ENCODE data around the gene SUCLG2.

Gene SUCLG2

GRCh38 chr3:67389176-67389575, 265.2 kb downstream of the SUCLG2 start:
- no peak for TF ChIP-seq CTCF (conservative IDR thresholded peaks at IDR 0.05; ENCODE audit: low read depth, low read length)
- no peak overlapping the region for H3K4me3 ChIP-seq (ENCODE audit: low read depth, low read length)
- no peak for DNase-seq (ENCODE audit: low read depth)

GRCh38 chr3:67388738-67389137, 265.7 kb downstream of the SUCLG2 start:
- no peak for DNase-seq (ENCODE audit: low read depth)
- TF ChIP-seq CTCF (conservative IDR thresholded peaks at IDR 0.05; ENCODE audit: low read depth, low read length), result no peak
- H3K4me3 ChIP-seq (ENCODE audit: low read depth, low read length), result no peak overlapping the region

DNA sequence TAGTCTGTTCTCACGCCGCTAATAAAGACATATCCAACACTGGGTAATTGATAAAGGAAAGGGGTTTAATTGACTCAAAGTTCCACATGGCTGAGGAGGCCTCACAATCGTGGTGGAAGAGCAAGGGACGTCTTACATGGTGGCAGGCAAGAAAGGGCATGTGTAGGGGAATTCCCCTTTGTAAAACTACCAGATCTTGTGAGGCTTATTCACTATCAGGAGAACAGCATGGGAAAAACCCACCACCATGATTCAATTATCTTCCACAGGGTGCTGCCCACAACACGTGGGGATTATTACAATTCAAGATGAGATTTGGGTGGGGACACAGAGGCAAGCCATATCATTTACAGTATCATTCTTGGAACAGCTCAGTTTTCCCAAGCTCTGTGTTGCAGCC, 268.0 kb downstream of the SUCLG2 start:
- DNase-seq (ENCODE audit: low read depth), result no peak
- no peak overlapping the region for H3K4me3 ChIP-seq (ENCODE audit: low read depth, low read length)
- TF ChIP-seq CTCF (conservative IDR thresholded peaks at IDR 0.05; ENCODE audit: low read depth, low read length), result no peak

DNA sequence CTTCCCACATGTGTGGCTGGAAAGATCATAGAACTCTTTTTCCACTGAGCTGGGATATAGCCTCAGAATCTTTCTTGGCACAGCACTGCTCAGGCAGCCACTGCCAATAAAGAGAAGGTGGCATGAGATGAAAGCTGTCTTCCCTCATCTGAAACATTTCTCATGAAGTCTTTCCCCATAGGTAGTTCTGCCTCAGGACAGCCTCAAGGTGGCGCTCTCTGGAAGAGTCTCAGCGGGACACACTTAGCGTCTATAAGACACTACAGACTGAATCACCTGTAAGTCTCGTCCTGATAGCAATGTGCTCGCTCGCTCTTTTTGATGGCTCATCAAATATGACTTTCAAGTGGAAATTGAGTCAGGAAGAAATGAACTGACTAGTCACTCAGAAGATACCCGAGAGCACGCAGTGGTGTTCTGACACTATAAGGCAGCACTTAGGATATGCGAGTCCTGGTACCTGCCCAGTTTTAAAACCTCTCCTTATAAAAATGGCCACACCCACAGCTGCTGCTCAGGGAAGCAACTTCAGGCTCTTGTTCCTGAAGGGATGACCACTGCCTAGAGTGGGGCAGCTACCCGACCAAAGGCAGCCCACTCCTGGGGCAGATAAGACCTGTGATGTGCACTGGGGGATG, 269.5 kb downstream of the SUCLG2 start:
- peak; percentile 89 for TF ChIP-seq CTCF (conservative IDR thresholded peaks at IDR 0.05; ENCODE audit: low read depth, low read length)
- DNase-seq (ENCODE audit: low read depth), result peak; percentile 78
- H3K4me3 ChIP-seq (ENCODE audit: low read depth, low read length), result no peak overlapping the region

- DNase-seq (ENCODE audit: low read depth), result no peak
- TF ChIP-seq CTCF (conservative IDR thresholded peaks at IDR 0.05; ENCODE audit: low read depth, low read length), result no peak
- no peak overlapping the region for H3K4me3 ChIP-seq (ENCODE audit: low read depth, low read length)
Measured at GRCh38 chr3:67384016-67384415, 270.4 kb downstream of the SUCLG2 start.

- DNase-seq (ENCODE audit: low read depth), result no peak
- TF ChIP-seq CTCF (conservative IDR thresholded peaks at IDR 0.05; ENCODE audit: low read depth, low read length), result no peak
- H3K4me3 ChIP-seq (ENCODE audit: low read depth, low read length), result no peak overlapping the region
Measured at GRCh38 chr3:67383379-67383778, 271.0 kb downstream of the SUCLG2 start.

DNA sequence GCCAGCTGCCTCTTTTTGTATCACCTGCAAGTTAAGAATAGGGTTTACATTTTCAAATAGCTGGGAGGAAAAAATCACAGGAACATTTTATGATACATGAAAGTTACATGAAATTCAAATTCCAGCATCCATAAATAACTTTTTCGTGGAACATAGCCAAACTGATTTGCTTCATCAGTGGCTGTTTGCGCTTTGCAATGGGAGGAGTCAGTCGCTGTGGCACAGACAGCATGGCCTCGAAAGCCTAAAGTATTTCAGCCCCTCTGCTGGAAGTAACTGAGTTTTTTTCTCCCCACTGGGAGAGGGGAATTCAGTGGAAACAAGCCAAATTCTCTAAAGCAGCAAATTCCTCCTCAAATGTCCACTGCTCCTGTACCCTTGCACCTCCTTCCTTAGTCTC, 271.9 kb downstream of the SUCLG2 start:
- TF ChIP-seq CTCF (conservative IDR thresholded peaks at IDR 0.05; ENCODE audit: low read depth, low read length), result no peak
- no peak overlapping the region for H3K4me3 ChIP-seq (ENCODE audit: low read depth, low read length)
- peak; percentile 74 for DNase-seq (ENCODE audit: low read depth)
